ENCODE results near the gene GJB1.

DNA sequence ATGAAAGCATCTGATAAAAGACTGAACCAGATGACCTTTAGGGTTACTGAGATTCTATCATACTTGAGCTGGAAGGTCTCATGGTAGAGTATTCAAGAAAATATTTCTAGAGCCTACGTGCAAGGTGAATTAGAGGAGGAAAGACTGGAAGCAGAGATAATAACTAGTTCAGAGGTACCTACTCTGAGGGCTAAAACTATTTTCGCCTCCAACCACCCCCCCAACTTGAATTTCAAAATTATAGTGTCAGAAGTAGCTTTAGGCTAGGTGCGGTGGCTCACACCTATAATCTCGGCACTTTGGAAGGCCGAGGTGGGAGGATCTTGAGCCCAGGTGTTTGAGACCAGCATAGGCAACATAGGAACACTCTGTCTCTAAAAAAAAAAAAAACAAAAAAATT lies 47.5 kb upstream of the GJB1 start:
- TF ChIP-seq, protein P1, sequence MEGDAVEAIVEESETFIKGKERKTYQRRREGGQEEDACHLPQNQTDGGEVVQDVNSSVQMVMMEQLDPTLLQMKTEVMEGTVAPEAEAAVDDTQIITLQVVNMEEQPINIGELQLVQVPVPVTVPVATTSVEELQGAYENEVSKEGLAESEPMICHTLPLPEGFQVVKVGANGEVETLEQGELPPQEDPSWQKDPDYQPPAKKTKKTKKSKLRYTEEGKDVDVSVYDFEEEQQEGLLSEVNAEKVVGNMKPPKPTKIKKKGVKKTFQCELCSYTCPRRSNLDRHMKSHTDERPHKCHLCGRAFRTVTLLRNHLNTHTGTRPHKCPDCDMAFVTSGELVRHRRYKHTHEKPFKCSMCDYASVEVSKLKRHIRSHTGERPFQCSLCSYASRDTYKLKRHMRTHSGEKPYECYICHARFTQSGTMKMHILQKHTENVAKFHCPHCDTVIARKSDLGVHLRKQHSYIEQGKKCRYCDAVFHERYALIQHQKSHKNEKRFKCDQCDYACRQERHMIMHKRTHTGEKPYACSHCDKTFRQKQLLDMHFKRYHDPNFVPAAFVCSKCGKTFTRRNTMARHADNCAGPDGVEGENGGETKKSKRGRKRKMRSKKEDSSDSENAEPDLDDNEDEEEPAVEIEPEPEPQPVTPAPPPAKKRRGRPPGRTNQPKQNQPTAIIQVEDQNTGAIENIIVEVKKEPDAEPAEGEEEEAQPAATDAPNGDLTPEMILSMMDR (conservative IDR thresholded peaks at IDR 0.05): no peak
- no peak for TF ChIP-seq ZFX (IDR thresholded peaks at IDR 0.05)

Measured in C4-2B (cell line).